Panc1 (cell line): ENCODE measurements around the gene DNM1. TPM values are rescaled to one million over a fixed set of nuclear protein-coding genes. Genes with fewer than 3 reads are reported as not detected.

Source experiments
- ATAC-seq: fragments of 200-7000 bp; cut with Tn5 transposase; 2 replicates; pipeline ENCODE4 v1.9.1; 2020; ENCODE audit warnings: mild to moderate bottlenecking, moderate library complexity
- BruUV-seq: library from RNA; stranded (reverse); fragments of 400-500 nt; replicated peaks from 2 replicates; lab custom pipeline; 2021; lab: Mats Ljungman, UMichigan
- CTCF ChIA-PET: fragments of 300-600 bp; sonication (Branson Sonifier 250); formaldehyde crosslinking; loops from one replicate; lab custom pipeline; 2022; ENCODE audit warnings: antibody characterized with exemption; lab: Charles Lee
- POLR2A ChIA-PET: fragments of 300-600 bp; sonication (Branson Sonifier 250); formaldehyde crosslinking; loops from one replicate; lab custom pipeline; 2022; ENCODE audit warnings: antibody characterized with exemption; lab: Charles Lee
- DNase-seq: peaks from one replicate; pipeline ENCODE4 v3.0.0-alpha.2; 2010; ENCODE audit warnings: low read depth, low spot score
- H3K27ac ChIP-seq: 2 replicates; pipeline ENCODE4 v1.5.1; 2011; ENCODE audit warnings: mild to moderate bottlenecking, low read length, inconsistent platforms
- H3K27me3 ChIP-seq: fragments of 200-500 bp; sonication (Bioruptor generic); 2 replicates; pipeline ENCODE4 v1.6.0; 2014; ENCODE audit warnings: low read length, inconsistent platforms; ENCODE audit not compliant: control insufficient read depth, insufficient read depth
- H3K36me3 ChIP-seq: fragments of 200-500 bp; sonication (Bioruptor generic); 2 replicates; pipeline ENCODE4 v1.5.1; 2014; ENCODE audit warnings: inconsistent platforms, mild to moderate bottlenecking, low read length, moderate library complexity; ENCODE audit not compliant: control insufficient read depth, insufficient read depth
- H3K4me1 ChIP-seq: 2 replicates; pipeline ENCODE4 v1.5.1; 2011; ENCODE audit warnings: inconsistent platforms, mild to moderate bottlenecking, low read length, moderate library complexity; ENCODE audit not compliant: control insufficient read depth, insufficient read depth
- H3K4me3 ChIP-seq, 2 experiments: 2 replicates each; pipeline ENCODE4 v1.5.1; 2011 to 2012; ENCODE audit warnings: low read depth in 2 of 2, low read length in 2 of 2, mild to moderate bottlenecking in 2 of 2, inconsistent platforms in 1 of 2, moderate library complexity in 1 of 2
- H3K9me3 ChIP-seq: fragments of 200-500 bp; sonication (Bioruptor generic); 2 replicates; pipeline ENCODE4 v1.5.1; 2014; ENCODE audit warnings: low read depth, mild to moderate bottlenecking, inconsistent platforms, low read length, moderate library complexity; ENCODE audit not compliant: control insufficient read depth, insufficient read depth
- CTCF ChIP-seq: fragments of 450-650 bp; IDR thresholded peaks from 2 replicates; pipeline ENCODE4 v1.5.1; 2017; ENCODE audit warnings: mild to moderate bottlenecking
- POLR2AphosphoS5 ChIP-seq: IDR thresholded peaks from 2 replicates; pipeline ENCODE4 v1.6.1; 2012; ENCODE audit warnings: mild to moderate bottlenecking, low read depth, low read length, moderate library complexity
- REST ChIP-seq, 2 experiments: IDR thresholded peaks; 2 replicates each; pipeline ENCODE4 v1.6.1; 2011 to 2012; ENCODE audit warnings: low read depth in 2 of 2, control low read depth in 1 of 2, low read length in 1 of 2, mild to moderate bottlenecking in 1 of 2, moderate library complexity in 1 of 2; ENCODE audit not compliant: insufficient read depth in 1 of 2
- SIN3A ChIP-seq: IDR thresholded peaks from 2 replicates; pipeline ENCODE4 v1.6.1; 2012; ENCODE audit warnings: low read depth, mild to moderate bottlenecking, low read length, moderate library complexity, borderline replicate concordance; ENCODE audit not compliant: insufficient read depth
- TCF7L2 ChIP-seq: IDR thresholded peaks from 2 replicates; pipeline ENCODE4 v1.6.1; 2011; ENCODE audit warnings: mild to moderate bottlenecking, low read depth, low read length, inconsistent platforms
- in situ Hi-C: cut with HindIII; loops from 2 replicates; pipeline ENCODE4 v1.10.0; 2016; ENCODE audit warnings: low sequenced_read_pairs, low pct_unique_long_range_greater_than_20kb
- intact Hi-C: fragments of 100-400 bp; cut with micrococcal nuclease; formaldehyde crosslinking; loops from one replicate; pipeline ENCODE4 v1.10.0; 2022; ENCODE audit not compliant: unreplicated experiment
- total RNA-seq: library from RNA; stranded (reverse); gene quantifications from one replicate; pipeline ENCODE4 v1.2.1, GENCODE V29; 2021; ENCODE audit not compliant: unreplicated experiment

DNM1 gene
- total RNA-seq, 1 experiment from 2014 or later = 18.7 TPM

- Histone ChIP-seq H3K27ac (no peak overlapping the region), H3K4me3 (no peak overlapping the region), H3K9me3 (no peaks in the 10 kb centered on the region), H3K27me3 (no peaks in the 10 kb centered on the region), H3K4me1 (no peaks in the 10 kb centered on the region), H3K36me3 (no peaks in the 10 kb centered on the region)
- CTCF ChIA-PET = no interaction called here
- in situ Hi-C loops = no loop called here
- DNase-seq = no peak
- TF ChIP-seq SIN3A (no peak), POLR2AphosphoS5 (no peak), TCF7L2 (no peak), REST (IDR thresholded peaks at IDR 0.05; ENCODE audit: insufficient read depth in 1 of 2, low read depth in 2 of 2, low read length in 1 of 2) (no peak), CTCF (no peak)
- intact Hi-C loops = no loop called here
- ATAC-seq = no peak
- POLR2A ChIA-PET = no interaction called here
- no TSS peak for BruUV-seq
Observed at GRCh38 chr9:128244091-128244836, 41.1 kb downstream of the DNM1 start.

- no peak overlapping the region for H3K4me3 ChIP-seq
- no TSS peak for BruUV-seq
- ATAC-seq = 0 out of 2 replicates have a peak, but pooled peaks have one; percentile 26
- intact Hi-C loops = no loop called here
- CTCF ChIA-PET = no interaction called here
- DNase-seq = no peak
- no peak for TF ChIP-seq CTCF
- no peaks in the 10 kb centered on the region for H3K4me1 ChIP-seq
- H3K27ac ChIP-seq = no peak overlapping the region
- POLR2A ChIA-PET = no interaction called here
- H3K9me3 ChIP-seq = no peaks in the 10 kb centered on the region
- H3K36me3 ChIP-seq = no peaks in the 10 kb centered on the region
- no peaks in the 10 kb centered on the region for H3K27me3 ChIP-seq
- in situ Hi-C loops = no loop called here
Observed at GRCh38 chr9:128244837-128245231, 41.7 kb downstream of the DNM1 start.
